GM21825 (cell line): Measurements from ENCODE around the gene SUSD3.
A peak's percentile ranks its signal among the peaks of the same experiment; 100 is the strongest.
"Not testable (repeated sequence)": the region's sequence is repeated elsewhere in the genome, so short reads cannot be mapped to it uniquely, and the experiment has no call there.

ENCODE experiments used
- ATAC-seq: cut with Tn5 transposase; IDR thresholded peaks from one replicate; pipeline ENCODE4 v1.9.1; 2021; ENCODE audit warnings: mild to moderate bottlenecking, moderate library complexity; ENCODE audit not compliant: unreplicated experiment

The SUSD3 gene

GRCh38 chr9:93108291-93109041 is 50.0 kb downstream of the SUSD3 start:
- ATAC-seq: no peak

- no peak for ATAC-seq
These were observed 51.9 kb downstream of the SUSD3 start for GRCh38 chr9:93110311-93110855.

GRCh38 chr9:93111001-93111370 is 52.5 kb downstream of the SUSD3 start:
- no peak for ATAC-seq

GRCh38 chr9:93111371-93112115 is 53.0 kb downstream of the SUSD3 start:
- ATAC-seq: no peak

GRCh38 chr9:93112116-93112863 is 53.8 kb downstream of the SUSD3 start:
- ATAC-seq: no peak

- ATAC-seq: no peak
These were observed 54.4 kb downstream of the SUSD3 start for GRCh38 chr9:93112864-93113389.

GRCh38 chr9:93114169-93114983 is 55.9 kb downstream of the SUSD3 start:
- ATAC-seq: no peak

- ATAC-seq: no peak
These were observed 56.5 kb downstream of the SUSD3 start for GRCh38 chr9:93114984-93115335.

GRCh38 chr9:93115486-93116071 is 57.1 kb downstream of the SUSD3 start:
- ATAC-seq: no peak

- ATAC-seq: no peak
These were observed 57.8 kb downstream of the SUSD3 start for GRCh38 chr9:93116072-93116961.

- not testable (repeated sequence) for ATAC-seq
These were observed 59.0 kb downstream of the SUSD3 start for GRCh38 chr9:93117521-93117920.

- no peak for ATAC-seq
These were observed 59.7 kb downstream of the SUSD3 start for GRCh38 chr9:93117924-93118862.

GRCh38 chr9:93118863-93119702 is 60.6 kb downstream of the SUSD3 start:
- ATAC-seq: no peak

GRCh38 chr9:93119703-93119952 is 61.1 kb downstream of the SUSD3 start:
- ATAC-seq: no peak

- ATAC-seq: peak; percentile 85
These were observed 61.7 kb downstream of the SUSD3 start for GRCh38 chr9:93119953-93120845.

GRCh38 chr9:93120846-93121315 is 62.4 kb downstream of the SUSD3 start:
- ATAC-seq: no peak
